Measurements from ENCODE around the gene RCOR1. TPM values are rescaled to one million over a fixed set of nuclear protein-coding genes. Genes with fewer than 3 reads are reported as not detected.

RCOR1 gene
- total and polyA plus RNA-seq, 2 donors (not counting 1 experiment from before 2014, with no cell fraction given): 8.7 to 37.1 TPM

DNA sequence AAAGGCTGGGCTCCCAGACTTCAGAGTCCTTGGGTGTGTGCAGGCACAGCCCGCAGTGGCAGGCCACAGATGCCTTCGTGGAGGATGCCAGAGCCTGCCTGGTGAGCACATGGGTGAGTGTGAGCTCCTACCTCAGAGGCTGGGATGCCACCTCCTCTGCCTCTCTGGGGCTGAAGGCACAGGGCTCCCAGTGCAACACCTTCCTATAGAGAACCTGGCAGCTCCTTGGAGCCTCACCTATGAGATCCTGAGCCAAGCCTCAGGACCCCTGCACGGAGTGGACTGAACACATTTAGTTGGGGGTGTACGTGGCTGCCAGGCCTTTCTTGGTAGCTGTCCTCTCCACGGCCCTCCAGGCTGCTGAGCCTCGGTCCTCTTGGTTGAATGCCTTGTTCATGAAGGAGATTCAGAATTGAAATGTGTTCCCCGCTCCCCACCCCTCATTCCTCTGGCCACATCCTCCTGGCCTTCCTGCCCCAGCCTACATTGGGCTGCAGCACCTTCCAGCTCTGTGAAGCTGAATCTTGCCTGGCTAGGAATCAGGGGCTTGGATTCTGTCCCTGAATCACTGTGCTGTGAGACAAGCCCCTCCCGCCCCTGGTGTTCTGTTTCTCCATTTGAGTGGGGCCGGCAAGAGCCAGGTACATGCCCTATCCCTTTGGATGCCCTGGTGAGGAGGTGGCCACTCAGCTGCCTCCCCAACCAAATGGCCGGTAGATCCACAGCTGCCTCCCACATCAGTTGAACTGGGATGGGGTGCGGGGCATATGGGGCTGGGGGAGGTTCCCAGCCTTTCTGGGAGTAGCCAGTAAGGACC, 146.1 kb downstream of the RCOR1 start:
- no peaks in the 10 kb centered on the region for H3K4me1 Mint-ChIP-seq
- H3K27ac Mint-ChIP-seq: no peak overlapping the region
- ATAC-seq (ENCODE audit: low read depth) (no peak), DNase-seq (no peak)
- H3K27me3 Mint-ChIP-seq: no peaks in the 10 kb centered on the region
- over 99% methylated on average over 9 of the region's 11 CpGs for WGBS (ENCODE audit: insufficient coverage)
- no peaks in the 10 kb centered on the region for H3K27me3 ChIP-seq (replicated peaks in 1 of 4; ENCODE audit: control extremely low read depth in 1 of 4, control insufficient read depth in 3 of 4, insufficient read depth in 4 of 4, low read length in 3 of 4)
- CTCF ChIA-PET: no interaction called here
- H3K4me3 Mint-ChIP-seq: no peak overlapping the region
- no peaks in the 10 kb centered on the region for H4K20me1 ChIP-seq (ENCODE audit: control insufficient read depth, insufficient read depth, low read length, poor library complexity, severe bottlenecking)
- H3K4me3 ChIP-seq (ENCODE audit: control extremely low read depth in 1 of 5, extremely low read depth in 1 of 5, insufficient read depth in 1 of 5, low read depth in 2 of 5, low read length in 4 of 5): no peak overlapping the region
- no peak overlapping the region for H2AFZ ChIP-seq (ENCODE audit: insufficient read depth, low read depth, low read length, poor library complexity, severe bottlenecking)
- H3K9ac ChIP-seq (ENCODE audit: low read length): no peak overlapping the region
- H3K36me3 ChIP-seq (replicated peaks in 1 of 2; ENCODE audit: control extremely low read depth in 1 of 2, control insufficient read depth in 1 of 2, extremely low read depth in 1 of 2, insufficient read depth in 2 of 2, low read length in 1 of 2): no peaks in the 10 kb centered on the region
- TF ChIP-seq EZH2 (IDR thresholded peaks at IDR 0.05; ENCODE audit: borderline replicate concordance, insufficient read depth, low read depth, low read length, poor library complexity, severe bottlenecking) (no peak), CTCF (IDR thresholded peaks at IDR 0.05) (no peak)
- intact Hi-C loops (cut with micrococcal nuclease): no loop called here
- no peak overlapping the region for H3K4me2 ChIP-seq (replicated peaks; ENCODE audit: low read depth, low read length, poor library complexity, severe bottlenecking)
- peaks cover 1 to 32% (median 13%) of the 10 kb centered on the region in 3 donors for H3K9me3 ChIP-seq (ENCODE audit: control extremely low read depth in 1 of 3, control insufficient read depth in 2 of 3, insufficient read depth in 1 of 3, low read length in 2 of 3)
- no peaks in the 10 kb centered on the region for H3K79me2 ChIP-seq (ENCODE audit: control insufficient read depth, insufficient read depth, low read length)
- H3K27ac ChIP-seq (ENCODE audit: low read length in 2 of 2): no peak overlapping the region
- H3K9me3 Mint-ChIP-seq (ENCODE audit: insufficient read depth): peaks cover 2% of the 10 kb centered on the region
- no peaks in the 10 kb centered on the region for H3K4me1 ChIP-seq (ENCODE audit: control insufficient read depth in 2 of 2, insufficient read depth in 2 of 2, low read length in 2 of 2)
- POLR2A ChIA-PET: no interaction called here

DNA sequence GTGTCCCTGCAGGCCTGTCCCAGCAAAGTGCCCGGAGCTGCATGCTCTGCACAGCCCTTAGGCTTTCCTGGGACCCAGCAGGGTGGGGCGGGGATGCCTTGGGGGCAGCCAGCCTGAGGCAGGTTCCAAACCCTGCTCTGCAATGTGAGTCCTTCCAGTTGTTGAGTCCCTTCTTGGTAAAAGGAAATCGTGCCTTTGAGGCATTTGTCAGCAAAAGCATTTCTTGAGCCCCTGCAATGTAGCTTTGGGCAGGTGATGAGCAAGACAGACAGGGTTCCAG, 146.7 kb downstream of the RCOR1 start:
- H3K27ac Mint-ChIP-seq: no peak overlapping the region
- H3K9me3 Mint-ChIP-seq (ENCODE audit: insufficient read depth): peaks cover 2% of the 10 kb centered on the region
- Histone ChIP-seq H3K4me3 (ENCODE audit: control extremely low read depth in 1 of 5, extremely low read depth in 1 of 5, insufficient read depth in 1 of 5, low read depth in 2 of 5, low read length in 4 of 5) (no peak overlapping the region), H4K20me1 (ENCODE audit: control insufficient read depth, insufficient read depth, low read length, poor library complexity, severe bottlenecking) (no peaks in the 10 kb centered on the region), H3K79me2 (ENCODE audit: control insufficient read depth, insufficient read depth, low read length) (no peaks in the 10 kb centered on the region), H3K4me1 (ENCODE audit: control insufficient read depth in 2 of 2, insufficient read depth in 2 of 2, low read length in 2 of 2) (no peaks in the 10 kb centered on the region), H3K27ac (ENCODE audit: low read length in 2 of 2) (no peak overlapping the region), H3K4me2 (replicated peaks; ENCODE audit: low read depth, low read length, poor library complexity, severe bottlenecking) (no peak overlapping the region), H3K27me3 (replicated peaks in 1 of 4; ENCODE audit: control extremely low read depth in 1 of 4, control insufficient read depth in 3 of 4, insufficient read depth in 4 of 4, low read length in 3 of 4) (no peaks in the 10 kb centered on the region), H3K9me3 (ENCODE audit: control extremely low read depth in 1 of 3, control insufficient read depth in 2 of 3, insufficient read depth in 1 of 3, low read length in 2 of 3) (peaks cover 1 to 34% (median 13%) of the 10 kb centered on the region in 3 donors), H3K9ac (ENCODE audit: low read length) (no peak overlapping the region), H3K36me3 (replicated peaks in 1 of 2; ENCODE audit: control extremely low read depth in 1 of 2, control insufficient read depth in 1 of 2, extremely low read depth in 1 of 2, insufficient read depth in 2 of 2, low read length in 1 of 2) (no peaks in the 10 kb centered on the region), H2AFZ (ENCODE audit: insufficient read depth, low read depth, low read length, poor library complexity, severe bottlenecking) (no peak overlapping the region)
- intact Hi-C loops (cut with micrococcal nuclease): no loop called here
- H3K27me3 Mint-ChIP-seq: no peaks in the 10 kb centered on the region
- WGBS (ENCODE audit: insufficient coverage): 97% methylated on average over 3 of the region's 3 CpGs
- TF ChIP-seq CTCF (IDR thresholded peaks at IDR 0.05) (no peak), EZH2 (IDR thresholded peaks at IDR 0.05; ENCODE audit: borderline replicate concordance, insufficient read depth, low read depth, low read length, poor library complexity, severe bottlenecking) (no peak)
- ATAC-seq (ENCODE audit: low read depth) (no peak), DNase-seq (no peak)
- no peaks in the 10 kb centered on the region for H3K4me1 Mint-ChIP-seq
- H3K4me3 Mint-ChIP-seq: no peak overlapping the region
- POLR2A ChIA-PET: no interaction called here
- CTCF ChIA-PET: no interaction called here

Measured in B cell (primary cell).